Large intestine (tissue), 3 donors: ENCODE data around the gene ACVR1B. TPM values are rescaled to one million over a fixed set of nuclear protein-coding genes. Genes with fewer than 3 reads are reported as not detected.
A peak's percentile ranks its signal among the peaks of the same experiment; 100 is the strongest.

Experiments
- DNase-seq, 2 donors: peaks; one replicate each; pipeline versions ENCODE4 v3.0.0 to v3.0.0-alpha.2; 2013
- H3K27ac ChIP-seq: one replicate; pipeline ENCODE4 v1.5.1; 2013; ENCODE audit warnings: low read length
- H3K27me3 ChIP-seq: 2 replicates; pipeline ENCODE4 v1.6.1; 2013; ENCODE audit warnings: low read length; ENCODE audit not compliant: control insufficient read depth, insufficient read depth
- H3K36me3 ChIP-seq: 2 replicates; pipeline ENCODE4 v1.6.1; 2013; ENCODE audit warnings: low read length; ENCODE audit not compliant: control insufficient read depth, insufficient read depth
- H3K4me1 ChIP-seq: one replicate; pipeline ENCODE4 v1.6.1; 2013; ENCODE audit warnings: low read length; ENCODE audit not compliant: control insufficient read depth, insufficient read depth
- H3K4me3 ChIP-seq: one replicate; pipeline ENCODE4 v1.5.1; 2013; ENCODE audit warnings: low read length
- H3K9me3 ChIP-seq: one replicate; pipeline ENCODE4 v1.6.1; 2013; ENCODE audit warnings: mild to moderate bottlenecking, low read depth, low read length, moderate library complexity; ENCODE audit not compliant: control insufficient read depth
- WGBS: methylation state at CpG from one replicate; pipeline ENCODE4 v1.1.5; 2013; ENCODE audit warnings: low lambda C conversion rate; ENCODE audit not compliant: insufficient coverage; 5-methylcytosine and 5-hydroxymethylcytosine counted together
- polyA plus RNA-seq: library from polyadenylated mRNA; unstranded; fragments of 120-200 nt; gene quantifications from one replicate; pipeline ENCODE4 v1.2.1, GENCODE V29; 2013

Gene ACVR1B
- polyA plus RNA-seq, 1 donor: 60.3 TPM

DNA sequence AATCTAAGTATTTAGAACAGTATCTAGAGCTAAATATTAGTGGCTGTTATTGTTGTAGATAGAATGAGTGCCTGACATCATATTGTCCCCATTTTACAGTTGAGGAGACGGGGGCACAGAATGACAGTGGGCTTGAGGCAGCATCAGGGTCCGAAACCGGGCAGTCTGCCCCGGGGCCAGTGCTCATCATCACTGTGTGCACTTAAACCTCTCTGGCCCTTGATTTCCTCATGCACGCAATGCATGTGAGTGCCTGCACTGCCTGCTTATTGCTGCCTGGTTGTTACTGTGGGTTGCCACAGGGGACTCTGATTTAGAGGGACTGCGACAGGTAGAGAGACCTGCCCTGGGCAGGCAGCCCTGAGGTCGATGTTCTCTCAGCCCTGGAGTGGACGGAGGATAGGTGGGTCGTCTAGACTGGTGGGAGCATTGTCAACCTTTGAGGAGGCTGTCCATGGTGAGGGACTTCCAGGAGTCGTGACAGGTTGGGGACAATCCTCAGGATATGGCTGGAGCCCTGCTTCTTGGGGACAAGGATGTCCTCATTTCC is 34.4 kb upstream of the ACVR1B start:
- Histone ChIP-seq H3K9me3 (peaks cover 3% of the 10 kb centered on the region), H3K4me1 (peaks cover 8% of the 10 kb centered on the region), H3K27me3 (no peaks in the 10 kb centered on the region), H3K4me3 (no peak overlapping the region), H3K36me3 (no peaks in the 10 kb centered on the region), H3K27ac (no peak overlapping the region)
- no peak for DNase-seq
- WGBS: no CpG with 5 or more reads among the region's 10 CpGs

DNA sequence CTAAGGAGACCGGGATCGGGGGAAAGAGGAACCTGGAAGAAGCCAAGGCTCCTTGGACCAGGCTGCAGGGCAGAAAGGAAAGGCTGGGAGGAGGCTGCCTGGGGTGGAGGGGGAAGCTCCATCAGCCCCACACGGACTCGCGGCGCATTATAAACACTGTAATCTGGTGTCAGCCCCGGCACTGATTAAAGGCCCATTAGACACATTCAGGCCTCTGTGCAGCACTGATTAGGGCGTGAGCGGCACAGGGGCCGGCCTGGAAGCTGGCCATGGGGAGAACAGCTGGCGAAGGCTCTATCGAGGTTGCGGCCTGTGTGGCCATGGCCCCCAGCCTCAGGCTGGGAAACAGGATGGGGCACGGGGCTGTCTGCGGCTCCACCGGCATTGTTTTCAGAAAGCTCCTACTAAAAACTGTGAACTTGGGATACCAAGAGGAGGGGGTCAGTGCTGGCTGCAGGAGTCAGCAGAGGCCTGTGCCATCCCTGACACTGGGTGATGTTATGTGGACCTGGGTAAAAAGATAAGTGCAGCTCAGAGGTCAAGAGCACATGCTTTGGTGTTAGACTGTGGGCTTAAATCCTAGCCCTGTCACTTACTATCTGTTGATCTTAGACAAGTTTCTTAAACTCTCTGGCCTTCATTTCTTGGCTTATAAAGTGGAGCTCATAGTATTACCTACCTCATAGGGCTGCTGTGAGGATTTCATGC is 33.6 kb upstream of the ACVR1B start:
- no peak for DNase-seq
- no CpG with 5 or more reads among the region's 16 CpGs for WGBS
- H3K27me3 ChIP-seq: no peaks in the 10 kb centered on the region
- no peak overlapping the region for H3K4me3 ChIP-seq
- H3K27ac ChIP-seq: no peak overlapping the region
- H3K36me3 ChIP-seq: no peaks in the 10 kb centered on the region
- H3K9me3 ChIP-seq: peaks cover 3% of the 10 kb centered on the region
- peaks cover 16% of the 10 kb centered on the region for H3K4me1 ChIP-seq

DNA sequence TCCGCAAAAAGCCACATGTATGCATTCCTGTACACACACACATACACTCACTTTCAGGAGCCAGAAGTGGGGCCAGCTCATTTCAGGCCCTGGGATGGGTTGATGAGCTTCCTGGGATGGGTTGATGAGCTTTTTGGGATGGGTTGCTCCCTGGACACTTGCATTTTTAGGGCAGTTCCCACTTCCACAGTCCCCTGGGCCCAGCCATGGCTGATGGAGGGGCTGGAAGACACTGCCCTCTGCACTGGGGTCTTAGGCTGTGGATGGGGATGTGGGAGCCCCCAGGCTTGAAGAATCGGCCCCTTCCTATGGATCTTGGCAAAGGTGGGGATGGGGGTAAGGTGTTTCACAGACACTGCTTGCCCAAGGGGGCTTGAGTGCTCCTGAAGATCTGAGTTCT is 31.5 kb upstream of the ACVR1B start:
- no CpG with 5 or more reads among the region's 2 CpGs for WGBS
- H3K4me1 ChIP-seq: peaks cover 23% of the 10 kb centered on the region
- no peaks in the 10 kb centered on the region for H3K36me3 ChIP-seq
- no peak for DNase-seq
- H3K27me3 ChIP-seq: no peaks in the 10 kb centered on the region
- H3K27ac ChIP-seq: no peak overlapping the region
- no peak overlapping the region for H3K4me3 ChIP-seq
- peaks cover 3% of the 10 kb centered on the region for H3K9me3 ChIP-seq

DNA sequence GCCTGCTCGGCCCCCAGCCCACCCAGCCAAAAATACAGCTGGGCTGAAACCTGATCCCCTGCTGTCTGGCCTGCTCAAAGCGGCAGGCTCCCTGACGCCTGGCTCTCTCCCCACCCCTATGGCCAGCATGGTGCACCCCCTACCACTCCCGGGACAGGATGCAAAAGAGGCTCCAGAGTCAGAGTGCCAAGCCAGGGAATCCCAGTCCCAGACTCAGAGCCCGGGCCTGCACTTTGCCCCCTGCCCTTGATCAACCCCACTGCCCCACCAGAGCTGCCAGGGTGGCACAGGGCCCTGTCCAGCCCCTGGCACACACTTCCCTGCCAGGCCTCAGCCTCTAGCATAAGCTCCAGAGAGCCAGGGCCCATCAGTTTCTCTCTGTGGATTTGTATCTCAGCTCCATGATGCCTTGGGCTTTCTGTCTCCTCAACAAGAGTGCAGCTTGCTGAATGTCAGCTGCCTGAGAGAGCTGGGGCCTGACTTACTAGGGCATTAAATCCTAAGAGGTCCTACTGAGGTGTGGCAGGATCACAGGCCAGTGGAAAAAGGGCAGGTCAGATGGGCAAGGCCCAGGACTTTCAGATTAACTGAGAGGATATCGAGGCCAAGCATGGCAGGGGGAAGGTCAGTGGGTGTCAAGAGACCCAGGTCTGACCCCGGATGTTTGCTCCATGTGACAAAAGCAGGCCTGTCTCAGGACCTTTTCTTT is 30.3 kb upstream of the ACVR1B start:
- no peaks in the 10 kb centered on the region for H3K36me3 ChIP-seq
- 40% methylated on average over 1 of the region's 7 CpGs for WGBS
- H3K27me3 ChIP-seq: no peaks in the 10 kb centered on the region
- no peak for DNase-seq
- peaks cover 25% of the 10 kb centered on the region for H3K4me1 ChIP-seq
- no peak overlapping the region for H3K27ac ChIP-seq
- H3K4me3 ChIP-seq: no peak overlapping the region
- H3K9me3 ChIP-seq: no peaks in the 10 kb centered on the region

DNA sequence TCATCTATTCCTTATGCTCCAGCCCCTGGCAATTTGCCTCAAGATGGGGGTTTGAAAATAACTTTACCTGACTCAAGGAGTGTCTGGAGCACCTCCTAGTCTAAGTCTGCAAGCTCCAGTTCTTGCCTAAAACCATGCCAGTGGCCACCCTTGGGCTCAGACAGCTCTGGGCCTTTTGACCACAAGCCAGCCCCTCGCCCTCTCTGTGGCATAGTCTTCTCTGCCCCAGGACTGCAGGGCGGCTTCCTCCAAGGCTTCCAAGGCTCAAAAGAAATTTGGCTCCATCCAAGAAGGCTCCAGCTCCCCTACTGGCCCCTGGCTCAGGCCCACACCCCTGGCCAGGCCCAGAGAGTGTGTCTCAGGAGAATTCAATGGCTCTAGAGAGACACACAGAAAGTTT is 29.4 kb upstream of the ACVR1B start:
- Histone ChIP-seq H3K27ac (peak overlapping the region; percentile 4), H3K4me1 (peaks cover 28% of the 10 kb centered on the region), H3K9me3 (no peaks in the 10 kb centered on the region), H3K4me3 (no peak overlapping the region), H3K36me3 (no peaks in the 10 kb centered on the region), H3K27me3 (no peaks in the 10 kb centered on the region)
- no CpG with 5 or more reads among the region's 2 CpGs for WGBS
- no peak for DNase-seq

DNA sequence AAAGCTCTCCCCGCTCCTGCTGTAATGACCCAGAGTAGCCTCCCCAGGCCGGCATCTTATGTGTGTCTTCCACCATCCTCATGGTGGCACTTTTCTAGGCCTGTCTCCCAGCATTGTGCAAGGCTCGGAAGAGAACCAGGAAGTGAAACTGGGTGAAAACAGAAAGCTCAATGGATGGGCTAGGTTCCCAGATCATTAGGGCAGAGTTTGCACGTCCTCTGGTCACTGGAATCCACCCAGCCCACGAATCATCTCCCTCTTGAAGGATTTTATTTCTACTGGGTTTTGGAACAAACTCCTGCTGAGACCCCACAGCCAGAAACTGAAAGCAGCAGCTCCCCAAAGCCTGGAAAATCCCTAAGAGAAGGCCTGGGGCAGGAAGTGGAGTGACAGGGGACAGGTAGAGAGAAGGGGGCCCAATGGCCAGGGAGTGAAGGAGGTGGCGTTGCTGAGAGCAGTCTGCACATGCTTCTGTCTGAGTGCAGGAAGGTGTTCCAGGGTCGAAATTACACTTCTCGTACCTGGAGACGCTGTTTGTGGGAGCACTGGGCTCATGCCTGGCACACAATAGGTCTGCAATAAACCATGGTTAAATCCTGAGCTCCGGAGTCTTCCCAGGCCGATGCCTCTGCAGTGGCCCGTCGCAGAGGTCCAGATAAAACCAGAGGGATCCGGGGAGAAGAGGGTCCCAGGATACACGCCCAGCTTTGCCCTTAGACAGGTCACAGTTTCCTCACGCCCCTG is 28.6 kb upstream of the ACVR1B start:
- no CpG with 5 or more reads among the region's 16 CpGs for WGBS
- Histone ChIP-seq H3K36me3 (no peaks in the 10 kb centered on the region), H3K4me1 (peaks cover 25% of the 10 kb centered on the region), H3K9me3 (no peaks in the 10 kb centered on the region), H3K27me3 (no peaks in the 10 kb centered on the region), H3K4me3 (no peak overlapping the region), H3K27ac (peak overlapping the region; percentile 4)
- DNase-seq: peak; percentile 53 to 81

DNA sequence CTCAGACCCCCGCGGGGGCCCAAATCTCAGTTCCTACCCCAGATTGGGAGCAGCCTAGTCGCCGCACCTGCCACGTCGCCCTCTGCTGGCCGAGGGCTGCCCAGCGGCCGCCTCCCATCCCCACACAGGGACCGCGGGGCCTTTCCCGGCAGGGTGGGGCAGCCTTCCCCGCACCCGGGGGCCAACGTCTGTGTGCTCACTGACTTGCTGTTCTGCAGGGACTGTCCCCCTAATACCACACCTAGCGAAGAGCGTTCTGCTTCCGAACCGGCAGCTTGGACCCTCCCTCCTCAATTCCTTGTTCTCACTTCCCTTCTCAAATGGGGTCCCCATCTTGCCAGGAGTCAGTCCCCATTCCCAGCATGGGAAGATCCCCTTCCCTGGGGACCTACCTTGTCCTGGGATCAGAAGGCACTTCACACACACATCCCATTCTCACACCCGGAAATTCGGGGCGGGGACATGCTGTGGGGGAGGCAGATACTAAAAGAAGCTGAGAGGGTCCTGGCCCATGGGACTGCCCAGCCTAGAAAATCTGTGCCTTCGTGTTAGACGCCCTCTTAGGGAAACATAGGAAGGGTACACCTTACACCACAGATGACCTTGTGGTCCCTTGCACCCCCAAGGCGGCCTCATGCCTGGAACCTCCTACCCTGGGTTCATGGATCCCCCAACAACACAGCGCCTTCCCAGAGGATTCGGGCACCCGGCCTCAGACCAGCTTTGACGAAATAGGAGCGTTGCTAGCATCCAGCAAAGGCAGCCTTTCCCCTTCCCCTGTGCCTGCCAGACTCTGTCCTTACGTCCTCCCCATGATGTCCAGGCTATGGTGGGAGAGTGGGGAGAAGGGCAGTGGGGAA is 27.8 kb upstream of the ACVR1B start:
- Histone ChIP-seq H3K36me3 (no peaks in the 10 kb centered on the region), H3K9me3 (no peaks in the 10 kb centered on the region), H3K4me1 (peaks cover 21% of the 10 kb centered on the region), H3K4me3 (no peak overlapping the region), H3K27me3 (no peaks in the 10 kb centered on the region), H3K27ac (no peak overlapping the region)
- peak in 1 of 2 donors; percentile 53 for DNase-seq
- no CpG with 5 or more reads among the region's 31 CpGs for WGBS

DNA sequence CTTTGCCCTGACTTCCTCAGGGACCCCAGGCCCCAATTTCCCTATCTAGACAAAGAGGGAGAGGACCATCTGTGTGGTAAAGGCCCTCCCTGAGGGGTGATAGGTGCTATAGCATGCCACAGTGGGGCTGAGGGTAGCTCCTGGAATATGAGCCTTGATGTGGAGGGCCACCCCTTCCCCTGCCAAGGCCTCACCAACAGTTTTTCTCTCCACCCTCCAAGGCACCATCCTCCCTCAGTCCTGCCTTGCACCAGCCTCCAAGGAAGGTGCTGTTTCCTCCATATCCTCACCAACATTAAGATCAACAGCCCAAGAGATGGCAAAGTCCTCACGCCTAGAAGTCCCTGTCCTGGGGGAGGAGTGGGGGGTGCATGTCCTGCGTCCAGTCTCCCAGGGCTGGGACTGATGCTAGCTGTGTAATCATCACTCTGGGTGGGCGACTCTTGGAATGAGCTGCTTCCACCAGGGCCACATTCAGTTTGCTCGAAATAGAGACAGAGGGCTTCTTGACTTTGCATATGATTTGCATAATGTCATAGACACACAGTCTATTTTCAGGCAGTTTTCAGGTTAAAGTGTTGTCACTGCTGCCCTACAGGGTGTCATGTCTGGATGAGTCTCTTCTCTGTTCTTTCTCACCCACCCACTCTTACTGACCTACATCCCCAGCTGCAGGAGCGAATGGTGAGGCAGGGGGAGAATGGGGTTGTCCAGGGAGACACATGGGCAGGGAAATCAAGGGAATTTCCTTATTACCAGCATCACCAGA is 26.8 kb upstream of the ACVR1B start:
- Histone ChIP-seq H3K27me3 (no peaks in the 10 kb centered on the region), H3K9me3 (no peaks in the 10 kb centered on the region), H3K27ac (no peak overlapping the region), H3K4me1 (peaks cover 21% of the 10 kb centered on the region), H3K4me3 (no peak overlapping the region), H3K36me3 (no peaks in the 10 kb centered on the region)
- DNase-seq: no peak
- no CpG with 5 or more reads among the region's 5 CpGs for WGBS

DNA sequence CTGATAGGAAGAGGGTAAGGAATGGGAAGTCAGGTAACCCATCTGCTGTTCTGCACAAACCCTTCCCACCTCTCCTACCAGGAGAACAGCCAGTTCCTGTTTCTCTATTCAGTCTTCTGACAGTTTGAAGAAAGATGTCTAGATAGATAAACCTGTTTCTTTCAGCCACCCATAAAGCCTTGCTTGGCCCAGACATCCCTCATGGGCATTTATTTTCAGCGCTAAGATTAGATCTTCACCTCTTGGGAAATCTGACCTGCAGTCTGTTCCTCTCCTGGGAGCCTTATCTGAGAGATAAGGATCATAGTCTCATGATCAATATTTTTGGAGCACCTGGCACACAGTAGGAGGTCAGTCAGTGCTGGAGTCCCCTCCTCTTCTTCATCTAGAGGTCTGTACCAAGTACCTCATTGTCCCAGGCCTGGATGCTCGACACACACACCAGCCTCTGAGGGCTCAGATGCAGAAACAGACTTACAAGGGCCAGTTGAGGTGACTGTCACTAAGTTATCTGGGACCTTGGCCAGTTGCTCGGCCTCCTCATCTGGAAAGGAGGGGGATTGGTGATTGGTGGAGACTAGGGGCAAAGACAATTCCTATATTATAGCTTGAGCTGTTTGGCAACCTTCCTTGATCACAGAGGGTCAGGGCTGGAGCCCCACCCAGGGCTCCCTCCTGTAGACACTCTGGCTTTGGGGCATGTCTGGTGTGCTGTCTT is 26.0 kb upstream of the ACVR1B start:
- H3K27me3 ChIP-seq: no peaks in the 10 kb centered on the region
- WGBS: no CpG with 5 or more reads among the region's 3 CpGs
- H3K9me3 ChIP-seq: no peaks in the 10 kb centered on the region
- H3K4me1 ChIP-seq: peaks cover 21% of the 10 kb centered on the region
- DNase-seq: no peak
- H3K4me3 ChIP-seq: no peak overlapping the region
- H3K36me3 ChIP-seq: no peaks in the 10 kb centered on the region
- no peak overlapping the region for H3K27ac ChIP-seq
